K562 (cell line): Measurements from ENCODE around the gene GLCCI1. TPM values are rescaled to one million over a fixed set of nuclear protein-coding genes. Genes with fewer than 3 reads are reported as not detected.

ENCODE experiments used
- CTBP1 ChIP-seq: fragments of 450-650 bp; IDR thresholded peaks from 2 replicates; pipeline ENCODE4 v1.6.1; 2016; ENCODE audit warnings: borderline replicate concordance
- EP400 ChIP-seq: fragments of 450-650 bp; IDR thresholded peaks from 2 replicates; pipeline ENCODE4 v1.6.1; 2017; ENCODE audit warnings: antibody characterized with exemption, mild to moderate bottlenecking, moderate library complexity
- ETV1 ChIP-seq: fragments of 450-650 bp; conservative IDR thresholded peaks from 2 replicates; pipeline ENCODE4 v1.6.1; 2016; ENCODE audit warnings: missing genetic modification characterization, control low read depth, low read depth, missing compliant biosample characterization
- HNRNPK ChIP-seq: fragments of 200-400 bp; formaldehyde crosslinking; IDR thresholded peaks from one replicate; pipeline ENCODE4 v1.6.1; 2018; ENCODE audit warnings: mild to moderate bottlenecking, low read depth, low read length; ENCODE audit not compliant: poor library complexity, severe bottlenecking
- MCM3 ChIP-seq: fragments of 450-650 bp; IDR thresholded peaks from 2 replicates; pipeline ENCODE4 v1.6.1; 2016
- MLLT1 ChIP-seq, 2 experiments: fragments of 450-650 bp; IDR thresholded peaks; 2 replicates each; pipeline ENCODE4 v1.6.1; 2016
- PTRF ChIP-seq: fragments of 450-650 bp; IDR thresholded peaks from 2 replicates; pipeline ENCODE4 v1.6.1; 2016; ENCODE audit warnings: mild to moderate bottlenecking, missing genetic modification characterization, missing compliant biosample characterization
- ZNF146 ChIP-seq: IDR thresholded peaks from one replicate; pipeline ENCODE4 v1.6.1; 2018; ENCODE audit warnings: missing compliant biosample characterization; ENCODE audit not compliant: unreplicated experiment
- polyA plus RNA-seq, 8 experiments: library from polyadenylated mRNA; depleted of rRNA in 4 of 8; stranded (reverse) in 5 of 8; unstranded in 3 of 8; fragments of >200 nt; fragmentation: Nextera tagmentation in 2 of 8; fragmentation: Illumina TruSeq in 1 of 8; extraction: Ambion mirVana in 2 of 8; extraction: Trizol in 1 of 8; gene quantifications; 2 replicates each; pipeline versions ENCODE4 v1.2.1 to v1.2.3, GENCODE V29; 2011 to 2014; ENCODE audit warnings: inconsistent platforms in 1 of 8, missing spikeins in 1 of 8
- total RNA-seq, 7 experiments: library from RNA; depleted of rRNA in 6 of 7; stranded (reverse); fragments of >200 nt in 6 of 7; fragmentation: Illumina TruSeq in 2 of 7; extraction: Trizol in 2 of 7; gene quantifications; 2 replicates each; pipeline versions ENCODE4 v1.2.1 to v1.2.3, GENCODE V29; 2011 to 2021; ENCODE audit warnings: low replicate concordance in 1 of 7
- TF ChIP-seq, protein P1 (sequence below), 2 experiments: fragments of 450-650 bp; conservative IDR thresholded peaks; 2 replicates each; pipeline ENCODE4 v1.6.1; 2017; ENCODE audit warnings: mild to moderate bottlenecking in 2 of 2, moderate library complexity in 2 of 2

Gene GLCCI1
- total and polyA plus RNA-seq, 9 of the 15 experiments (the other 6 are each of a cell fraction or from before 2014, with no cell fraction given), result 2.7 to 11.9 (median 7.2) TPM

- TF ChIP-seq PTRF (no peak), ZNF146 (CRISPR knock-in tag) (no peak), HNRNPK (no peak), EP400 (no peak), MCM3 (no peak), MLLT1 (IDR thresholded peaks at IDR 0.05) (no peak), CTBP1 (0 out of 2 replicates have a peak, but pooled peaks have one; percentile 40), ETV1 (peak; percentile 23; the same call in 1 of the 2 replicates)
- TF ChIP-seq, protein P1, sequence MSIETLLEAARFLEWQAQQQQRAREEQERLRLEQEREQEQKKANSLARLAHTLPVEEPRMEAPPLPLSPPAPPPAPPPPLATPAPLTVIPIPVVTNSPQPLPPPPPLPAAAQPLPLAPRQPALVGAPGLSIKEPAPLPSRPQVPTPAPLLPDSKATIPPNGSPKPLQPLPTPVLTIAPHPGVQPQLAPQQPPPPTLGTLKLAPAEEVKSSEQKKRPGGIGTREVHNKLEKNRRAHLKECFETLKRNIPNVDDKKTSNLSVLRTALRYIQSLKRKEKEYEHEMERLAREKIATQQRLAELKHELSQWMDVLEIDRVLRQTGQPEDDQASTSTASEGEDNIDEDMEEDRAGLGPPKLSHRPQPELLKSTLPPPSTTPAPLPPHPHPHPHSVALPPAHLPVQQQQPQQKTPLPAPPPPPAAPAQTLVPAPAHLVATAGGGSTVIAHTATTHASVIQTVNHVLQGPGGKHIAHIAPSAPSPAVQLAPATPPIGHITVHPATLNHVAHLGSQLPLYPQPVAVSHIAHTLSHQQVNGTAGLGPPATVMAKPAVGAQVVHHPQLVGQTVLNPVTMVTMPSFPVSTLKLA (conservative IDR thresholded peaks at IDR 0.05), result 0 out of 4 replicates have a peak, but pooled peaks of 1 of the 2 experiments have one; percentile 29
- TF ChIP-seq, all 486 proteins: peak for 6
Observed at GRCh38 chr7:7970531-7971307, 2.1 kb downstream of the GLCCI1 start (continued).
